Heart left ventricle (tissue), 13 donors: Measurements from ENCODE around the gene TMEM266.

Experiments
- CTCF ChIP-seq, 12 donors: fragments of 200-600 bp; sonication (generic) in 4 of 12; IDR thresholded peaks; one replicate each; pipeline versions ENCODE4 v1.5.0 to v1.8.0; 2018 to 2022; ENCODE audit warnings: antibody characterized with exemption in 12 of 12, mild to moderate bottlenecking in 5 of 12
- POLR2A ChIP-seq, 2 donors: fragments of 450-650 bp; IDR thresholded peaks; one replicate each; pipeline ENCODE4 v1.6.1; 2017; ENCODE audit warnings: antibody characterized with exemption in 2 of 2, mild to moderate bottlenecking in 2 of 2, moderate library complexity in 2 of 2
- donor health status: ischemic (EF 13 %, LVEDD 7.1; RV severe dilation, severe dysfunction).
- donor health status: DM: no; HTN: yes; CAD: no.
- donor health status: DM: no; HTN: no; CAD: no.
- donor health status: ischemic (EF 25% LVEDD 6.9; RV normal size, moderate dysfunction).
- donor health status: ischemic (EF 25% LVEDD 5.7; RV mildly dilated, moderate dysfunction).
- donor health status: ischemic (EF 35%, LVEDD 5.7; RV mildly dilated, moderate dysfunction).
- donor health status: nonischemic (EF 11% LVEDD 7.7; RV severe dilation, severe dysfunction).
- donor health status: DM: yes; HTN: yes; CAD: no.
- donor health status: PGD.
- donor health status: ischemic (EF 29% LVEDD 5.4; RV normal size, mild dysfunction).
- donor health status: nonischemic (EF 23%, LVEDD 6.1; RV moderate dilation, normal function).

DNA sequence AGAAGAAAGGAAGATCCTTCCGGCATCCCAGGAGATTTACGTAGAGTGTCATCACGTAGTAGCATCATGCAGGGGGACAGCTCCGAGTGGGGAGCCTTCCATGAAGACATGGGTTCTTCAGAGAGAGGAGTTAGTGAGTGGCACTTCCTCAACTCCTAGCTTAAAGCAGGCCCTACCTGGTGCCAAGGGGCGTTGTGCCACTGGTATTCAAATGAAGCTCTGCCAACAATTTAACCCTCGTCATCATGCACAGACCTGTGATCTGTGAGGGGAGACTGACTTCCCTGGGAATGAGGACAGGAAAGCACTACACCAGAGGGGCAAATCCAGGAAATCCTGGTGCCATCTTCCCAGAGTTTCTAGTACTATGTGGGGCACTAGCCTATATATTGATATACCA lies 59.0 kb downstream of the TMEM266 start:
- TF ChIP-seq CTCF (IDR thresholded peaks at IDR 0.05) (no peak), POLR2A (IDR thresholded peaks at IDR 0.05) (no peak)
